ENCODE results near the gene PTPRK. TPM values are rescaled to one million over a fixed set of nuclear protein-coding genes. Genes with fewer than 3 reads are reported as not detected.
"Not testable (repeated sequence)": the region's sequence is repeated elsewhere in the genome, so short reads cannot be mapped to it uniquely, and the experiment has no call there.

PTPRK gene
- total and polyA plus RNA-seq, 10 of the 15 experiments (the other 5 are each of a cell fraction or from before 2014, with no cell fraction given) = 0.23 to 1.9 (median 0.55) TPM

GRCh38 chr6:128487746-128488145, 32.7 kb downstream of the PTPRK start (continued):
- TF ChIP-seq ZSCAN29 (IDR thresholded peaks at IDR 0.05) (no peak), SIN3A (IDR thresholded peaks at IDR 0.05; ENCODE audit: low read depth, low read length) (no peak)

GRCh38 chr6:128487055-128487454, 33.3 kb downstream of the PTPRK start:
- 39% methylated on average over 2 of the region's 2 CpGs for WGBS (ENCODE audit: insufficient coverage, insufficient replicate concordance, low lambda C conversion rate, missing lambda C conversion rate)
- Histone ChIP-seq H3K4me1 (ENCODE audit: control insufficient read depth, insufficient read depth, low read length) (no peaks in the 10 kb centered on the region), H3K36me3 (ENCODE audit: control insufficient read depth in 2 of 2, insufficient read depth in 2 of 2, low read length in 1 of 2) (no peaks in the 10 kb centered on the region), H4K20me1 (ENCODE audit: control insufficient read depth, insufficient read depth) (no peaks in the 10 kb centered on the region), H3K79me2 (ENCODE audit: control insufficient read depth, insufficient read depth, low read length) (no peaks in the 10 kb centered on the region), H3K4me3 (no peak overlapping the region), H3K4me2 (ENCODE audit: control insufficient read depth, insufficient read depth) (no peak overlapping the region), H2AFZ (ENCODE audit: control insufficient read depth, low read depth, low read length) (no peak overlapping the region), H3K27ac (ENCODE audit: control insufficient read depth, insufficient read depth) (no peak overlapping the region), H3K9me3 (replicated peaks; ENCODE audit: control insufficient read depth, insufficient read depth, low read length) (no peaks in the 10 kb centered on the region), H3K9ac (ENCODE audit: control insufficient read depth, insufficient read depth, low read length) (no peak overlapping the region), H3K27me3 (replicated peaks in 1 of 2; ENCODE audit: control insufficient read depth in 2 of 2, insufficient read depth in 2 of 2, low read length in 1 of 2) (no peaks in the 10 kb centered on the region)
- FAIRE-seq (no peak), ATAC-seq (no peak), DNase-seq (ENCODE audit: low read depth, low spot score) (no peak)
- ChIA-PET SMC1A (ENCODE audit: uncharacterized antibody, unreplicated experiment) (no interaction called here), POLR2A (interaction anchor here (0.6 kb wide), 1 partner anchor 16 kb away, joined by 5 read pairs; no protein-coding TSS in a partner anchor), CTCF (interaction anchor here (0.6 kb wide), 1 partner anchor 1837 kb away, joined by 5 read pairs; no protein-coding TSS in a partner anchor), RAD21 (ENCODE audit: unreplicated experiment) (no interaction called here)
- in situ Hi-C loops (cut with MboI) (no loop called here), intact Hi-C loops (cut with micrococcal nuclease; ENCODE audit: unreplicated experiment) (no loop called here)
- TF ChIP-seq MTA3 (IDR thresholded peaks at IDR 0.05; ENCODE audit: borderline replicate concordance, low read length) (no peak), NR2F1 (conservative IDR thresholded peaks at IDR 0.05) (no peak), ZNF384 (IDR thresholded peaks at IDR 0.05; ENCODE audit: borderline replicate concordance, low read depth, low read length) (no peak), RAD51 (IDR thresholded peaks at IDR 0.05) (no peak), IRF4 (IDR thresholded peaks at IDR 0.05; ENCODE audit: low read depth, low read length) (no peak), SPI1 (IDR thresholded peaks at IDR 0.05; ENCODE audit: borderline replicate concordance, insufficient read depth, low read depth, low read length) (no peak)
- no TSS peak for BruUV-seq (replicated peaks)

GRCh38 chr6:128486580-128486979, 33.8 kb downstream of the PTPRK start:
- FAIRE-seq; H3K79me2 ChIP-seq (ENCODE audit: control insufficient read depth, insufficient read depth, low read length); H2AFZ ChIP-seq (ENCODE audit: control insufficient read depth, low read depth, low read length); SMC1A ChIA-PET (ENCODE audit: uncharacterized antibody, unreplicated experiment); H4K20me1 ChIP-seq (ENCODE audit: control insufficient read depth, insufficient read depth); H3K9ac ChIP-seq (ENCODE audit: control insufficient read depth, insufficient read depth, low read length); H3K36me3 ChIP-seq (ENCODE audit: control insufficient read depth in 2 of 2, insufficient read depth in 2 of 2, low read length in 1 of 2); in situ Hi-C loops (cut with MboI); RAD21 ChIA-PET (ENCODE audit: unreplicated experiment); H3K27ac ChIP-seq (ENCODE audit: control insufficient read depth, insufficient read depth); ATAC-seq; DNase-seq (ENCODE audit: low read depth, low spot score); H3K9me3 ChIP-seq (replicated peaks; ENCODE audit: control insufficient read depth, insufficient read depth, low read length); H3K4me3 ChIP-seq; BruUV-seq (replicated peaks); H3K4me1 ChIP-seq (ENCODE audit: control insufficient read depth, insufficient read depth, low read length); intact Hi-C loops (cut with micrococcal nuclease; ENCODE audit: unreplicated experiment); H3K27me3 ChIP-seq (replicated peaks in 1 of 2; ENCODE audit: control insufficient read depth in 2 of 2, insufficient read depth in 2 of 2, low read length in 1 of 2); H3K4me2 ChIP-seq (ENCODE audit: control insufficient read depth, insufficient read depth): not testable (repeated sequence)
- POLR2A ChIA-PET = interaction anchor here (0.6 kb wide), 1 partner anchor 15 kb away, joined by 5 read pairs; no protein-coding TSS in a partner anchor
- CTCF ChIA-PET = interaction anchor here (0.6 to 0.7 kb wide), 2 partner anchors 227 to 1838 kb away, joined by 3 to 5 read pairs; no protein-coding TSS in a partner anchor
- 0% methylated on average over 1 of the region's 1 CpG for WGBS (ENCODE audit: insufficient coverage, insufficient replicate concordance, low lambda C conversion rate, missing lambda C conversion rate)

Data from GM12878 (cell line).